Skin epidermis (tissue), 12 donors: ENCODE measurements around the gene SNRPD2.
"Not testable (repeated sequence)": the region's sequence is repeated elsewhere in the genome, so short reads cannot be mapped to it uniquely, and the experiment has no call there.

Experiments
- H3K27ac ChIP-seq, 21 experiments: fragments of 200-600 bp; sonication (generic) in 11 of 21; one replicate each; pipeline ENCODE4 v1.5.0; 2020; ENCODE audit warnings: mild to moderate bottlenecking in 3 of 21, inconsistent platforms in 2 of 21, moderate library complexity in 2 of 21
- H3K4me3 ChIP-seq, 7 experiments: fragments of 200-600 bp; sonication (generic) in 2 of 7; one replicate each; pipeline ENCODE4 v1.5.0; 2020; ENCODE audit warnings: inconsistent platforms in 2 of 7, mild to moderate bottlenecking in 2 of 7, moderate library complexity in 1 of 7

Gene SNRPD2

DNA sequence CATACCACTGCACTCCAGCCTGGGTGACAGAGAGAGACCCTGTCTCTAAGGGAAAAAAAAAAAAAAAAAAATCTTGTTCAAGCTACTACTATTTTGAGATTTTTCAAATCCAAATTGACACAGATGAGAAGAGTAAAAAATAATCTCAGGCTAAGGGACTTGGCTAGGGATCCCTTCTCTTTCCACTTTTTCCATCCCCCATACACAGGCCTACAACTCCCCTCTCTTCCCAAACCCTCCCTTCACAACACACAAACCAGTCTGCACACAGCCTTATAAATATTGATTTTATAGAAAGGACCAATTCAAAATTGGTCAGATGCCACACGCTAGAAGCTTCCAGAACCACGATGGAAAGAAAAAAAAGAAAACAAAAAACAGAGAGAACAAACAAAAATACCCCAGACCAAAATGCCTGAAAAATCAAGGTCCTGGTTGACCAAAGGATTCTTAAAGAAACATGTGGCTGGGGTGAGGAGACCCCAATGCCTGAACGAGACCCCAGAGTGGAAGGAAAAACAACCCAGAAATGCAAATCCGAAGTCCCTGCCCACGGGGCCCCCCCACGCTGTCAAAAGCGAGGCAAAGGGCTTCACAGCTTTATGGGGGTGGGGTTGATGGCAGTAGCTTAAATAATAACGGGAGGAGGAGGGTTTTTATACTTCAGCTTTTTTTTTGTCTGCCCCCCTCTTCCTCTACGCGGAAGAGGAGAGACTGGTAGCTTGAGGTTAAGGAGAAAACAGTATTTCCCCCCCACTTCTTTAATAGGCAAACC, 18.8 kb upstream of the SNRPD2 start:
- H3K27ac ChIP-seq, result no peak overlapping the region
- H3K4me3 ChIP-seq, result no peak overlapping the region

DNA sequence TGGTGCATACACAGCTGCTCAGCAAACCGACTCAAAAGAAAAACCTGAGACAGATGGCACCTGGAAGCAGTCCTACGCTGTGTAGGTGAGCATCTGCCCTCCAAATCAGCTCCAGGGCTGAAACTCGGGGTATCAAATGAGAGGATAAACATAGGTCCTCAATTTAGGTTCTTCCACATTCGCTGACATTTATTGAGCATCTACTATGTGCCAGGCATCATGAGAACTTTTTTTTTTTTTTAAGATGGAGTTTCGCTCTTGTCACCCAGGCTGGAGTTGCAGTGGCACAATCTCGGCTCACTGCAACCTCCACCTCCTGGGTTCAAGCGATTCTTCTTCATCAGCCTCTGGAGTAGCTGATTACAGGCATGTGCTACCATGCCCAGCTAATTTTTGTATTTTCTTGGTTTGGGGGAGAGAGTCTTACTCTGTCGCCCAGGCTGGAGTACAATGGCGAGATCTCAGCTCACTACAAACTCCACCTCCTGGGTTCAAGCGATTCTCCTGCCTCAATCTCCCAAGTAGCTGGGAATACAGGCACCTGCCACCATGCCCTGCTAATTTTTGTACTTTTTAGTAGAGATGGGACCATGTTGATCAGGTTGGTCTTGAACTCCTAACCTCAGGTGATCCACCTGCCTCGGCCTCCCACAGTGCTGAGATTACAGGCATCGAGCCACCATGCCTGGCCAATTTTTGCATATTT, 14.1 kb upstream of the SNRPD2 start:
- no peak overlapping the region for H3K27ac ChIP-seq

DNA sequence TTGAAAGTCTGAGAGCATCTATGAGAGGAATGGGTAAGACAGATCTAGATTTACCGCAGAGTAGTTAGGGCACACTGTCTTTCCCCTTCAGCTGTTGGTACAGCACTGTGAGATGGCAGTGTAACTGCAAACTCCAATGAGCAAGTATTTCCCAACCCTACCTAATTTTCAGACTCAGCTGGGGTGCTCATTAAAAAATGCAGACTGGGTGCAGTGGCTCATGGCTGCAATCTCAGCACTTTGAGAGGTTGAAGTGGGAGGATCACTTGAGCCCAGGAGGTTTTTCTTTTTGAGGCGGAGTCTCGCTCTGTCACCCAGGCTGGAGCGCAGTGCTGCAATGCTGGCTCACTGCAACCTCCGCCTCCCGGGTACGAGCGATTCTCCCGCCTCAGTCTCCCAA, 13.4 kb upstream of the SNRPD2 start:
- H3K27ac ChIP-seq, result no peak overlapping the region
- H3K4me3 ChIP-seq, result no peak overlapping the region

More for the DNA sequence above, 14.1 kb upstream of the SNRPD2 start:
- H3K4me3 ChIP-seq, result no peak overlapping the region

DNA sequence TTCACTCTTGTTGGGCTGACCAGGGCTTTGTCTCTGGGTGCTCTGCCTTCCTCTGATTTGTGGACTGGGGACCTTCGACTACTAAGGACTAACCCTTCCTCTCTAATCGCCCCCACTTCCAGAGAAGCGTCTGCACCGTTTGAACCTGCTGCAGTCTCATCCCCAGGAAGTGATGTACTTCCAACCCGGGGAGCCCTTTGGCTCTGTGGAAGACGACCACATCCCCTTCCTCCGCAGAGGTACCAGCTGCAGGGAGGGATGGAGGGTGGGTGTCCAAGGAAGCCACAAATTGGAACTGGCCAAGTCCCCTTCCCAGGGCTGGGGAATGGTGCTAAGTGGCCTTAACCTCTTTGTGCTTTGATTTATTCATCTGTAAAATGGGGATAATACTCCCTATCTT, 9.9 kb upstream of the SNRPD2 start:
- no peak overlapping the region for H3K4me3 ChIP-seq
- H3K27ac ChIP-seq, result no peak overlapping the region

DNA sequence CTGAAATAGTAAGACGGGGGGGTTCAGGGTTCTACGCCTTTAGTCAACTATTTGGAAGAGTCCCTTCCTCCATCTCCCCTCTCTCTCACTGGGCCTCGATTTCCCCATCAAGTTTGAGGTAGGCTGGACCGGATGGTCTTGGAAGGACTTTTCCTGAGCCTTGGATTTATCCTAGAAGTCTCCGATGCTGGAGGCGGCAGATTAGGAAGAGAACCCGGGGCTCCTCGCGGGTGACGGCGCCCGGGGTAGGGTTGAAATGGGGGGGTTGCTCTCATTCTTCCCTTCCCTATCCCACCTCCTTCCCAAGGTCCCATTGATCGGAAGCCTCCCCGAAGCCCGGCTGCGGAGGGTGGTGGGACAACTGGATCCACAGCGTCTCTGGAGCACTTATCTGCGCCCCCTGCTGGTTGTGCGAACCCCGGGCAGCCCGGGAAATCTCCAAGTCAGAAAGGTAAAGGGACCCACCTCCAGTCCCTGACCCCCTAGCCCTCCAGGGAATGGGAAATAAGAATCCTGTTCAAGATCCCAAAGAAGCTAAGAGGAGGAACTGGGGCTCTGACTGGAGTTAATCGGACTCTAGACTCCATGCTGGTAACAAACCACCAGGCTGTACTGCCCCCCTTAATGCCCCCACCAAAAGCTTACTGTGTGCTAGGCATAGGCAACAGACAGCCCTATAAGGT, 1.5 kb upstream of the SNRPD2 start:
- H3K4me3 ChIP-seq, result peak overlapping the region; percentile 61 to 91 (median 69)
- peak overlapping the region in 20 of 21 experiments; percentile 65 to 96 (median 85) for H3K27ac ChIP-seq

DNA sequence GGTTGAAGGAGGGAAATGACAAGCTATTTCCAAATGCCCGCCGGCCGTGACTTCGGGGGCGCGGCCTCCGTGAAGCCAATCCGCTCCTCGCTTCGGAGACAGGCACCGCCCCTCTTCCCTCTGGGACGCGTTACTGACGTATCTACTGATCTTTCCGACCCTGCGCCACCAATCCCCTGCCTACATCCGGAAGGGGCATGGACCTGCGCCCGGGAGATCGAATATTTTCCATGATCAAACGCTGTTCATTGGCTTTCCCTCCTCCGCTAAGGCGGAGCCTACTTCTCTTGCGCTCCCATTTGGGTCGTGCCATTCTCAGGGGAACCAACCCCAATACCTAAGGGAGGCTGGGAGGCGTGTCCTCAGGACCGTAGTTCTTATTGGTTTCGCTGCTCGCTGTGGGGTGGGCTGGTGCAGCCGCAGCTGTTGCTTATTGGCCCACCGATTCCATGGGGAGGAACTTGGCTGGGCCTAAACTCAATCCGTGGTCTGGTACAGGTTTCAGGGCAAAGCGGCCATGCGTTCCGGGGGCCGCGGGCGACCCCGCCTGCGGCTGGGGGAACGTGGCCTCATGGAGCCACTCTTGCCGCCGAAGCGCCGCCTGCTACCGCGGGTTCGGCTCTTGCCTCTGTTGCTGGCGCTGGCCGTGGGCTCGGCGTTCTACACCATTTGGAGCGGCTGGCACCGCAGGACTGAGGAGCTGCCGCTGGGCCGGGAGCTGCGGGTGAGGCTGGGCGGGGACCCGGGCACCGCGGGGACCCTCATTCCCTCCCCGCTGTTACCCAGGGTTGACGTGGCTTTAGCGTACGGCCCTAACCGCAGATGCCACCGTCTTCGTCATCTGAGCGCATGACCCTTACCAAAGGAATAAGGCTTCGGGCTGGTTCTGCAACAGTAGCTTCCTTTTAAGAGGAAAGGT, 693 bp upstream of the SNRPD2 start, which contains the start of gene QPCTL:
QPCTL (plus strand) TSS at position 480 of the 919 bp plus-strand sequence; CDS start at position 518, 38 bp downstream.
- peak within 1 kb of the TSS; percentile 49 to 96 (median 85) for H3K27ac ChIP-seq
- H3K4me3 ChIP-seq, result peak within 1 kb of the TSS; percentile 61 to 91 (median 69)

DNA sequence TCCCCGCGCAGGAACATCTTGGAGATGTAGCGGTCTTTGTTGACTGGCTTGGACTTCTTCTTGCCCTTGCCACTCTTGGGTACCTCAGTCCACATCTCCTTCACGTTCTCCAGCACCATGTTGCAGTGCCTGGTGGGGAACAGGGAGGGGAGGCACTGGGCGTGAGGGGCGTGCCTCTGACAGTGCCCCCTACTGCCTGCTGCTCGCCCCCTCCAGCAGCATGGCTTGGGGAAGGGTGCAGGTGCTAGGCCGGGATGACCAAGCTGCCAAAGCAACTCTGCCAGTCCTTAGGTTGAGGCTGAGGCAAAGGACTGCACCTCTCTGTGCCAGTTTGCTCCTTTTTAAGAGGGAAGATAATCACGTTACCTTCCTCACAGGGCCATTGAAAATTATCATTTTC, 4.2 kb downstream of the SNRPD2 start:
- Histone ChIP-seq H3K4me3 (no peak overlapping the region), H3K27ac (no peak overlapping the region)

DNA sequence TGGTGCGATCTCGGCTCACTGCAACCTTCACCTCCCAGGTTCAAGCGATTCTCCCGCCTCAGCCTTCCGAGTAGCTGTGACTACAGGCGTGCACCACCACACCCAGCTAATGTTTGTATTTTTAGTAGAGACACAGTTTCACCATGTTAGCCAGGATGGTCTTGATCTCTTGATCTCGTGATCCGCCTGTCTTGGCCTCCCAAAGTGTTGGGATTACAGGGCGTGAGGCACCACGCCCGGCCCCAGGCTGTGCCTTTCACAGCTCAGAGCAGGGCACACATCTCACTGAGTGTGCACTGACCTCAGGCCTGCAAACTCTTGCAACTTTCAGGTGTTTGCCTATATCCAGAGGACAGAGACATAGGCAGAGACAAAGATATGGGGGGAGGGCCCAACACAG, 6.7 kb downstream of the SNRPD2 start:
- H3K27ac ChIP-seq, H3K4me3 ChIP-seq: not testable (repeated sequence)

DNA sequence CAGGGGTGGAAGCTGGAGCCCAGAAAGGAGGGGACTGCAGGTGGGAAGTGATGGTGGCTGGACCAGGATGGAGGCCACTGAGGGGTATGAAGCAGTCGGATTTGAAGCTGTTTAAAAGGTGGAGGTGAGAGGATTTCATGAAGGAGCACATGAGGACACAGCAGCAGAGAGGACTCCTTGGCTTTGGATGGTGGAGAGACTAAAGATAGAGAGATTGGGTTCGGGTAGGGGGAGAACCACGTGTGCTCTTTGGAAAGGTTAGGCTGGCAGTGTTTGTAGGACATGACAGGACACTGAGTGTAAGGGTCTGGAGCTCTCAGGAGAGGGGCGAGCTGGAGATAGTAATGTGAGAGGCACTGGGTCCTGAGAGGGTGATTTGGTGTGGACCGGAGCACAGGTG, 8.8 kb downstream of the SNRPD2 start:
- Histone ChIP-seq H3K4me3 (no peak overlapping the region), H3K27ac (peak overlapping the region in 1 of 21 experiments; percentile 55)

DNA sequence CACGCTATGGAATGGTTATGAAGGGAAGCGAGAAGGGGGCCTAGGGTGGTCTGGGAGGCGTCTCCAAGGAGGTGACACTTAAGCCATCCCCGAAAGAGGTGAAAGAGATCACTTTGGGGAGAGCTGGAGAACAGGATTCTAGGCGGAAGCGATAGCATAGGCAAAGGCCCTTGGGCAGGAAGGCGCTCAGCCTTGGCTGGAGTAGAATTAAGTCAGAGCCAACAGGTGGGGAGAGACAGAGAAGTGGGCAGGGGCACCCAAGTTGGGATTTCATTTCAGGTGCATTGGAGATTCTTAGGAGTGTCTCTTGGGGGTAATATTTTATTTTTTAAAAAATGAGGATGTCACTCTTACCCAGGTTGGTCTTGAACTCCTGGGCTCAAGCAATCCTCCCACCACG, 9.6 kb downstream of the SNRPD2 start:
- peak overlapping the region in 15 of 21 experiments; percentile 0 to 71 (median 53) for H3K27ac ChIP-seq
- H3K4me3 ChIP-seq, result no peak overlapping the region

DNA sequence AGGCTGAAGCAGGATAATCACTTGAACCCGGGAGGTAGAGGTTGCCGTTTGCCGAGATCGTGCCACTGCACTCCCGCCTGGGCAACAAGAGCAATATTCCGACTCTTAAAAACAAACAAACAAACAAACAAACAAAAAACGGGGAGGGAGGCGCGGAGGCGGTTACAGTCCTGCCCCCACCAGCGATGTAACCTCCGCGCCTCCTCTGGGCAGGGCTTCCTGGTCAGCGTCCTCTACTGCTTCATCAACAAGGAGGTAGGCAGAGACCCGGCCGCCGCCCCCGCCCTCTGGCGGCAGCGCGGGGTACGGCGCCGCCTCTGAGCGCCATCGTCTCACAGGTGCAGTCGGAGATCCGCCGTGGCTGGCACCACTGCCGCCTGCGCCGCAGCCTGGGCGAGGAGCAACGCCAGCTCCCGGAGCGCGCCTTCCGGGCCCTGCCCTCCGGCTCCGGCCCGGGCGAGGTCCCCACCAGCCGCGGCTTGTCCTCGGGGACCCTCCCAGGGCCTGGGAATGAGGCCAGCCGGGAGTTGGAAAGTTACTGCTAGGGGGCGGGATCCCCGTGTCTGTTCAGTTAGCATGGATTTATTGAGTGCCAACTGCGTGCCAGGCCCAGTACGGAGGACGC, 10.2 kb downstream of the SNRPD2 start:
- Histone ChIP-seq H3K27ac (peak overlapping the region in 17 of 21 experiments; percentile 0 to 71 (median 52)), H3K4me3 (peak overlapping the region in 6 of 7 experiments; percentile 0 to 33 (median 20))

DNA sequence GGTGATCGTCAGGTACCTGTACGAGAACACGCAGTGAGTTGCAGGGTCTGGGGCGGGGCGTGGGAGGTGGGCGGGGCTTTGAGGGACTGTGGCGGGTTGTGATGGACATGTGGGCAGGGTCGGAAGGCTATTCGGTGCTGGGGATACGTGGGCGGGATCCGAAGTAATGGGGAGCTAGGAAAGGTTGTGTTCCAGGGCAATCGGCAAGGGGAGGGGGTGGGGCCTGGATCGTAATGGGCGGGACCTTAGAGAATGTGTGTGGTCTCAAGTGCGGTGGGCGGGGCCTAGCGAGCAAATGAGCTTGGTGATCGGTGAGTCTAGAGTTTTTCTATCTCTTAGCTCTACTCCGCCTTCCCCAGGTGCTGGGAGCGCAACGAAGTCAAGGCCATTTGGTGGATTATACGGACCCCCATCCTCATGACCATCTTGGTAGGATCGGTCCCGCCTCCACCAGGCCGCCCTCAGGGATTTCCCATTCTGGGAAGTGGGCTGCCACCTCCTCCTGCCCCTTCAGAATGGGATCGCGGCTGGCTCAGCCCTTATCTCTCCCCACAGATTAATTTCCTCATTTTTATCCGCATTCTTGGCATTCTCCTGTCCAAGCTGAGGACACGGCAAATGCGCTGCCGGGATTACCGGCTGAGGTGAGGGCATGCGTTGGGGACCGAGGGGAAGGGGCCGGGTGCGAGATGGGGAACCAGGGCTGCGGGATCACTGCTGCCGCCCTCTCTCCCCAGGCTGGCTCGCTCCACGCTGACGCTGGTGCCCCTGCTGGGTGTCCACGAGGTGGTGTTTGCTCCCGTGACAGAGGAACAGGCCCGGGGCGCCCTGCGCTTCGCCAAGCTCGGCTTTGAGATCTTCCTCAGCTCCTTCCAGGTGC, 14.2 kb downstream of the SNRPD2 start:
- peak overlapping the region in 6 of 21 experiments; percentile 14 to 58 (median 48) for H3K27ac ChIP-seq
- peak overlapping the region; percentile 17 to 44 (median 30) for H3K4me3 ChIP-seq

DNA sequence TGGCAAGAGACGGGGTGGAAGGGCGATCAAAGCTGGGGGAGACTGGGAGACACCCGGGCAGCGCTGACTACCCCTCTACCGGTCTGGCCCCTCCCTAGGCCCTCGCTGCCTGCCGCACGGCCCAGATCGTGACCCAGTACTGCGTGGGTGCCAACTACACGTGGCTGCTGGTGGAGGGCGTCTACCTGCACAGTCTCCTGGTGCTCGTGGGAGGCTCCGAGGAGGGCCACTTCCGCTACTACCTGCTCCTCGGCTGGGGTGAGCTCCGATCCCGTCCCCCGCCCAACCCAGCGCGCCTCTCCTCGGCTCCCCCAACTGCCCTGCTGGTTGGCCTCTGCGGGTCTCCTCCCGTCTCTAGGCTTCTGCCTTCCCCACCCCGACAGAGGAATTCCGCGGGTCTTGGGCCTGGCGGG, 14.9 kb downstream of the SNRPD2 start:
- Histone ChIP-seq H3K4me3 (peak overlapping the region; percentile 17 to 44 (median 30)), H3K27ac (peak overlapping the region in 8 of 21 experiments; percentile 7 to 58 (median 48))

DNA sequence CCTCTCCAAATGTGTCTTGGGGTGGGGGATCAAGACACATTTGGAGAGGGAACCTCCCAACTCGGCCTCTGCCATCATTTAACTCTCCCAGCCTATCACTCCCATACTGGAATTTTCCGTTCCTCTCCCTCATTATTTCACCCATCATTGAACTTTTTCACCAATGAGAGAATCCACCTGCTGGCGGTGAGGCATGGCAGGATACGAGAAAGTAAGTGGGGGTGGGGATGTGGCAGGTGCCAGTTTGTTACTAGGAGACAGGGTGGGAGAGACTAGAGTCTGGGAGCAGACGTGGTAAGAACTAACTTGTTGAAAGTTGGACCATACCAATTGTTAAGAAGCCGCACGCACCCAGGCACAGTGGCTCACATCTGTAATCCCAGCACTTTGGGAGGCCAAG, 16.8 kb downstream of the SNRPD2 start:
- H3K4me3 ChIP-seq, result no peak overlapping the region
- no peak overlapping the region for H3K27ac ChIP-seq

DNA sequence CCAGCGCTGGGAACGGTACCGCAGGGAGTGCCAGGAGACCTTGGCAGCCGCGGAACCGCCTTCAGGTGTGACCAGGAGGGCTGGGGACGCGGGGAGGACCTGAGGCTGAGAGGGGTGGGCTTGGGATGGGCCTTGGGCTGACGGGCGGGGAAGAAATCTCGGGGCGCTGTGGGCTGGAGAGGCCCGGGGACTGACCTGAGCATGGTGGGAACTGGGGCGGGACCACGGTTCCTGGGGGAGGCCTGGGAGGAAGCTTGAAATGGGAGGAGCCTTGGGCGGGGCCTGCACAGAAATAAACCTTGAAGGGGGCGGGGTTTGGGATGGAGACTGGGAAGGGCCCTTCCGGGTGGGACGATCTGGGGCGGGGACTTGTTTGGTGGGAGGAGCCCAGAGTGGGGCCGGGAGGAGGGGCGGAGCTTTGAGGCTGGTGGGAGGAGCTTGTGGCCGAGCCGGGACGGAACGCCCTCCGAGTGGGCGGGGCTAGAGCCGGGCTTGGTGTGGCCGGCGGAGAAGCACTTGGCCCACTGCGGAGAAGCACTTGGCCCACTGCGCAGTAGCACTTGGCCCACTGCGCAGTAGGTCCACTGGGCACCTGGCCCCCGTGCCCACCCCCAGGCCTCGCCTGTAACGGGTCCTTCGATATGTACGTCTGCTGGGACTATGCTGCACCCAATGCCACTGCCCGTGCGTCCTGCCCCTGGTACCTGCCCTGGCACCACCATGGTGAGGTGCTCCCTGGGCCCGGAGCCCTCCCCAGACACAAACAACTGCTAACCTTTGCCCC, 20.9 kb downstream of the SNRPD2 start:
- H3K27ac ChIP-seq, result peak overlapping the region in 1 of 21 experiments; percentile 63
- peak overlapping the region in 1 of 7 experiments; percentile 12 for H3K4me3 ChIP-seq

DNA sequence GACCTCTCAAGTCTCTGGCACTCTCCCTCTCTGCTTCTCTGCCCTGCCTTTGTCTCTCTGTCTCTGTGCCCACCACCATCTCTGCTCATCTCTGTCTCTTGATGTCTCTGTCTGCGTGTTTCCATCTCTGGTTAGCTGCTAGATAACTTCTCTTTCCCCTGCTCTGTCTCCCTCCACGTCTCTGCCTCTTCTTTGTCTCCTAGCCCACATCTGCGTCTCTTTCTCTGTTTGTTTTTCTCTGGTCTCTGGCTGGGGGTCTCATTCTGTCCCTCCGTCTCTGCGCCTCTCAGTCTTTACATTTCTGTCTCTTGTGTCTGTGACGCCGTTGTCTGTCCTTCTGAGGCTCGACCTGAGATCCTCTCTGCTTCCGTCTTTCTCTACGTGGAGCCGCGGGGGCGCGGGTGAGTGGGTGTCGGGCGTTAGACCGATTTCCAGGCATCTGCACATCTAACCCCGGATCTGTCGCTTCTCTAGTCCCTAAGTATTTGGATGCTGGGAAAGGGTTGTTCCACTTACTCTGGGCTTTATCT, 23.3 kb downstream of the SNRPD2 start:
- peak overlapping the region; percentile 4 to 35 (median 26) for H3K4me3 ChIP-seq
- peak overlapping the region in 11 of 21 experiments; percentile 1 to 75 (median 42) for H3K27ac ChIP-seq
